H9 (cell line): Measurements from ENCODE around the gene CUL4A. TPM values are rescaled to one million over a fixed set of nuclear protein-coding genes. Genes with fewer than 3 reads are reported as not detected.

Experiments
- DNase-seq: peaks from one replicate; pipeline ENCODE4 v3.0.0-alpha.2; 2017
- H2AFZ ChIP-seq: one replicate; pipeline ENCODE4 v1.6.1; 2013; ENCODE audit warnings: mild to moderate bottlenecking, low read length, control low read depth, moderate library complexity
- H2AK5ac ChIP-seq: 2 replicates; pipeline ENCODE4 v1.6.1; 2013; ENCODE audit warnings: low read length, control low read depth, mixed read lengths; ENCODE audit not compliant: insufficient read length
- H2BK120ac ChIP-seq: one replicate; pipeline ENCODE4 v1.6.1; 2013; ENCODE audit warnings: low read depth, mild to moderate bottlenecking, low read length, control low read depth, inconsistent platforms; ENCODE audit not compliant: poor library complexity, severe bottlenecking
- H2BK12ac ChIP-seq: 2 replicates; pipeline ENCODE4 v1.6.1; 2013; ENCODE audit warnings: low read length, control low read depth, mixed read lengths, low read depth; ENCODE audit not compliant: insufficient read length
- H2BK15ac ChIP-seq: 2 replicates; pipeline ENCODE4 v1.6.1; 2013; ENCODE audit warnings: low read depth, low read length, control low read depth
- H2BK20ac ChIP-seq: one replicate; pipeline ENCODE4 v1.6.1; 2013; ENCODE audit warnings: low read depth, mild to moderate bottlenecking, low read length, control low read depth, inconsistent platforms; ENCODE audit not compliant: poor library complexity, severe bottlenecking
- H2BK5ac ChIP-seq: 2 replicates; pipeline ENCODE4 v1.6.1; 2013; ENCODE audit warnings: low read length, control low read depth, mixed read lengths; ENCODE audit not compliant: insufficient read length
- H3K14ac ChIP-seq: 2 replicates; pipeline ENCODE4 v1.6.1; 2013; ENCODE audit warnings: low read length, control low read depth; ENCODE audit not compliant: insufficient read depth
- H3K18ac ChIP-seq: 2 replicates; pipeline ENCODE4 v1.6.1; 2013; ENCODE audit warnings: low read depth, mild to moderate bottlenecking, mixed read lengths, low read length, control low read depth; ENCODE audit not compliant: insufficient read length
- H3K23ac ChIP-seq: 2 replicates; pipeline ENCODE4 v1.6.1; 2013; ENCODE audit warnings: low read length, control low read depth, mixed read lengths, low read depth; ENCODE audit not compliant: insufficient read length
- H3K23me2 ChIP-seq: 2 replicates; pipeline ENCODE4 v1.6.1; 2013; ENCODE audit warnings: low read depth, mild to moderate bottlenecking, mixed read lengths, low read length, control low read depth; ENCODE audit not compliant: insufficient read length, poor library complexity, severe bottlenecking
- H3K27ac ChIP-seq: 2 replicates; pipeline ENCODE4 v1.5.1; 2013; ENCODE audit warnings: low read length, control low read depth, mixed read lengths, low read depth; ENCODE audit not compliant: insufficient read length
- H3K27me3 ChIP-seq: 2 replicates; pipeline ENCODE4 v1.6.1; 2013; ENCODE audit warnings: low read length, control low read depth, inconsistent platforms; ENCODE audit not compliant: insufficient read depth
- H3K4ac ChIP-seq: 2 replicates; pipeline ENCODE4 v1.6.1; 2013; ENCODE audit warnings: low read depth, mild to moderate bottlenecking, control low read depth, inconsistent platforms, low read length, moderate library complexity
- H3K4me1 ChIP-seq: 2 replicates; pipeline ENCODE4 v1.6.1; 2013; ENCODE audit warnings: low read length, control low read depth, inconsistent platforms; ENCODE audit not compliant: insufficient read depth
- H3K4me2 ChIP-seq: 2 replicates; pipeline ENCODE4 v1.6.1; 2013; ENCODE audit warnings: low read length, control low read depth, mixed read lengths; ENCODE audit not compliant: insufficient read length, insufficient read depth
- H3K56ac ChIP-seq: 2 replicates; pipeline ENCODE4 v1.6.1; 2013; ENCODE audit warnings: low read depth, mild to moderate bottlenecking, mixed read lengths, low read length, control low read depth; ENCODE audit not compliant: insufficient read length
- H3K79me1 ChIP-seq: 2 replicates; pipeline ENCODE4 v1.6.1; 2013; ENCODE audit warnings: low read depth, mild to moderate bottlenecking, moderate library complexity, low read length, control low read depth, inconsistent platforms; ENCODE audit not compliant: insufficient read depth, poor library complexity, severe bottlenecking
- H3K79me2 ChIP-seq: 2 replicates; pipeline ENCODE4 v1.6.1; 2013; ENCODE audit warnings: low read length, control low read depth, inconsistent platforms; ENCODE audit not compliant: insufficient read depth
- H3K9ac ChIP-seq: 2 replicates; pipeline ENCODE4 v1.6.1; 2013; ENCODE audit warnings: low read length, control low read depth, mixed read lengths; ENCODE audit not compliant: insufficient read length; ENCODE audit errors: extremely low read depth
- H3K9me3 ChIP-seq: one replicate; pipeline ENCODE4 v1.6.1; 2013; ENCODE audit warnings: low read depth, low read length, inconsistent platforms; ENCODE audit not compliant: control insufficient read depth
- H3T11ph ChIP-seq: one replicate; pipeline ENCODE4 v1.6.1; 2013; ENCODE audit warnings: mild to moderate bottlenecking, low read length, control low read depth, inconsistent platforms
- H4K20me1 ChIP-seq: one replicate; pipeline ENCODE4 v1.6.1; 2013; ENCODE audit not compliant: control insufficient read depth, insufficient read length, insufficient read depth
- H4K5ac ChIP-seq: 2 replicates; pipeline ENCODE4 v1.6.1; 2013; ENCODE audit warnings: low read depth, mild to moderate bottlenecking, mixed read lengths, low read length, control low read depth; ENCODE audit not compliant: insufficient read length
- H4K8ac ChIP-seq: replicated peaks from 2 replicates; pipeline ENCODE4 v1.6.1; 2013; ENCODE audit warnings: low read length, control low read depth, mixed read lengths, low read depth; ENCODE audit not compliant: insufficient read length
- H4K91ac ChIP-seq: 2 replicates; pipeline ENCODE4 v1.6.1; 2013; ENCODE audit warnings: low read depth, mild to moderate bottlenecking, moderate library complexity, mixed read lengths, low read length, control low read depth; ENCODE audit not compliant: insufficient read length
- H3K27ac Mint-ChIP-seq, 3 experiments: 2 replicates in 2 of 3; 3 replicates in 1 of 3; pipeline ENCODE4 v1.8.0; 2020 to 2021; ENCODE audit warnings: mixed read lengths in 3 of 3, mild to moderate bottlenecking in 1 of 3, moderate library complexity in 1 of 3
- H3K27me3 Mint-ChIP-seq: 2 replicates; pipeline ENCODE4 v1.8.0; 2021; ENCODE audit warnings: low read depth, mild to moderate bottlenecking, moderate library complexity, mixed read lengths
- H3K36me3 Mint-ChIP-seq, 3 experiments: 2 replicates in 2 of 3; 3 replicates in 1 of 3; pipeline ENCODE4 v1.8.0; 2020 to 2021; ENCODE audit warnings: low read depth in 3 of 3, mixed read lengths in 3 of 3; ENCODE audit not compliant: insufficient read depth in 1 of 3
- H3K4me1 Mint-ChIP-seq, 2 experiments: 2 replicates each; pipeline ENCODE4 v1.8.0; 2020; ENCODE audit warnings: mixed read lengths in 2 of 2
- H3K4me3 Mint-ChIP-seq, 2 experiments: 2 replicates in 1 of 2; 3 replicates in 1 of 2; pipeline ENCODE4 v1.8.0; 2020 to 2021; ENCODE audit warnings: mild to moderate bottlenecking in 2 of 2, mixed read lengths in 2 of 2, moderate library complexity in 1 of 2
- H3K9me3 Mint-ChIP-seq, 2 experiments: 2 replicates in 1 of 2; 3 replicates in 1 of 2; pipeline ENCODE4 v1.8.0; 2020; ENCODE audit warnings: mild to moderate bottlenecking in 2 of 2, mixed read lengths in 2 of 2, moderate library complexity in 1 of 2
- WGBS: extraction: QIAGEN DNeasy Blood & Tissue Kit; methylation state at CpG from one replicate; pipeline ENCODE4 v1.1.7; 2013; ENCODE audit warnings: missing lambda C conversion rate, low lambda C conversion rate, mixed read lengths; ENCODE audit not compliant: insufficient read length; ENCODE audit errors: extremely low coverage; 5-methylcytosine and 5-hydroxymethylcytosine counted together
- total RNA-seq: library from RNA; stranded (reverse); gene quantifications from 2 replicates; pipeline ENCODE4 v1.2.1, GENCODE V29; 2021
- TF ChIP-seq, protein P1 (sequence below): fragments of 200-600 bp; sonication (generic); conservative IDR thresholded peaks from 3 replicates; pipeline ENCODE4 v1.8.0; 2021; ENCODE audit warnings: antibody characterized with exemption, mild to moderate bottlenecking

Gene CUL4A
- total RNA-seq, 1 experiment from 2014 or later: 97.9 TPM

DNA sequence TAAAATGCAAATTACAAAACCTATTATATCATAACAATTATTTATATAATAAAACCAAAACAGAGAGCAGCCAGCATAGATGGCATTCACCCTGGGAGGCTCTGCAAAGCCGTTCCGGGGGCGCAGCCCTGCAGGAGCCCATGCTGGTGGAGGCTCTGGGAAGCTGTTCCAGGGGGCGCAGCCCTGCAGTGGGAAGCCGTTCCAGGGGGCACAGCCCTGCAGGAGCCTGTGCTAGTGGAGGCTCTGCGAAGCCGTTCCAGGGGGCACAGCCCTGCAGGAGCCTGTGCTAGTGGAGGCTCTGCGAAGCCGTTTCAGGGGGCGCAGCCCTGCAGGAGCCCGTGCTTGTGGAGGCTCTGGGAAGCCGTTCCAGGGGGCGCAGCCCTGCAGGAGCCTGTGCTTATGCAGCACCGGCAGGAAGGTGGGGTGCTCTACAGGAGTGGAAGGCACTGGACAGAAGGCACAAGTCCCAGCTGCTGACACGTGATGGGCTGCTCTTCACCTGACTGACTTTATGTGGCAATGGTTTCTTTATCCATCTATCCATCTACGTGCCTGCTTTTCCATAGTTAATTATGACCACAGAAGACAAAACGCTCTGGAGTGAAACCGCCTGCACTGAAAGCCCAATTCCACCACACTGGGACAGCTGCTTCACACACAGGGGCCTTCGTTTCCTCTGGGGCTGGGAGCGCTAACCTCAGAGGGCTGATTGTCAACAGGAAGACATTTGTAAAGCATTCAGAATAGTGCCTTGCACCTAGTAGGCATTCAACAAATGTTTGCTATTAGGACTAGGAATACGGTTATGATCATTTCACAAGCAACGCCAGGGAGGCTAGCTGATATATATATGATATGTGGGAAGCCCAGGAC is 24.6 kb upstream of the CUL4A start:
- Histone ChIP-seq H2BK20ac (no peak overlapping the region), H2AFZ (no peak overlapping the region)

More for the DNA sequence above, 24.6 kb upstream of the CUL4A start:
- no peak overlapping the region for H4K8ac ChIP-seq
- Mint-ChIP-seq H3K4me1 (peaks cover 7 to 10% of the 10 kb centered on the region in 2 experiments), H3K9me3 (no peaks in the 10 kb centered on the region), H3K27ac (peak overlapping the region in 2 of 3 experiments; percentile 10 to 50; a peak in 2 of 7 replicates), H3K36me3 (peaks cover 35 to 83% (median 81%) of the 10 kb centered on the region in 3 experiments), H3K4me3 (no peak overlapping the region), H3K27me3 (no peaks in the 10 kb centered on the region; the same call in 1 of the 2 replicates)
- peaks cover 3% of the 10 kb centered on the region for H3K79me1 ChIP-seq
- H3K27me3 ChIP-seq: no peaks in the 10 kb centered on the region
- H3K23ac ChIP-seq: no peak overlapping the region
- no peak overlapping the region for H2AK5ac ChIP-seq
- H3K4me2 ChIP-seq: no peak overlapping the region
- no peaks in the 10 kb centered on the region for H3K79me2 ChIP-seq
- no peaks in the 10 kb centered on the region for H3K9me3 ChIP-seq
- no peak overlapping the region for H3K14ac ChIP-seq
- no peak overlapping the region for H2BK15ac ChIP-seq
- H3K18ac ChIP-seq: no peak overlapping the region
- H3K23me2 ChIP-seq: no peaks in the 10 kb centered on the region
- no peaks in the 10 kb centered on the region for H4K20me1 ChIP-seq
- WGBS: no CpG with 5 or more reads among the region's 22 CpGs
- no peak overlapping the region for H2BK120ac ChIP-seq
- H4K5ac ChIP-seq: no peak overlapping the region
- H3K4me1 ChIP-seq: no peaks in the 10 kb centered on the region
- no peak overlapping the region for H3K27ac ChIP-seq
- no peak overlapping the region for H3K9ac ChIP-seq
- H4K91ac ChIP-seq: no peak overlapping the region
- TF ChIP-seq, protein P1, sequence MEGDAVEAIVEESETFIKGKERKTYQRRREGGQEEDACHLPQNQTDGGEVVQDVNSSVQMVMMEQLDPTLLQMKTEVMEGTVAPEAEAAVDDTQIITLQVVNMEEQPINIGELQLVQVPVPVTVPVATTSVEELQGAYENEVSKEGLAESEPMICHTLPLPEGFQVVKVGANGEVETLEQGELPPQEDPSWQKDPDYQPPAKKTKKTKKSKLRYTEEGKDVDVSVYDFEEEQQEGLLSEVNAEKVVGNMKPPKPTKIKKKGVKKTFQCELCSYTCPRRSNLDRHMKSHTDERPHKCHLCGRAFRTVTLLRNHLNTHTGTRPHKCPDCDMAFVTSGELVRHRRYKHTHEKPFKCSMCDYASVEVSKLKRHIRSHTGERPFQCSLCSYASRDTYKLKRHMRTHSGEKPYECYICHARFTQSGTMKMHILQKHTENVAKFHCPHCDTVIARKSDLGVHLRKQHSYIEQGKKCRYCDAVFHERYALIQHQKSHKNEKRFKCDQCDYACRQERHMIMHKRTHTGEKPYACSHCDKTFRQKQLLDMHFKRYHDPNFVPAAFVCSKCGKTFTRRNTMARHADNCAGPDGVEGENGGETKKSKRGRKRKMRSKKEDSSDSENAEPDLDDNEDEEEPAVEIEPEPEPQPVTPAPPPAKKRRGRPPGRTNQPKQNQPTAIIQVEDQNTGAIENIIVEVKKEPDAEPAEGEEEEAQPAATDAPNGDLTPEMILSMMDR: no peak
- no peak overlapping the region for H3K4ac ChIP-seq
- H3K56ac ChIP-seq: no peak overlapping the region
- H2BK5ac ChIP-seq: no peak overlapping the region
- DNase-seq: no peak
- H2BK12ac ChIP-seq: no peak overlapping the region
- H3T11ph ChIP-seq: no peak overlapping the region
